ENCODE measurements around the gene RBM20.
A peak's percentile ranks its signal among the peaks of the same experiment; 100 is the strongest.
"Not testable (repeated sequence)": the region's sequence is repeated elsewhere in the genome, so short reads cannot be mapped to it uniquely, and the experiment has no call there.

RBM20 gene

DNA sequence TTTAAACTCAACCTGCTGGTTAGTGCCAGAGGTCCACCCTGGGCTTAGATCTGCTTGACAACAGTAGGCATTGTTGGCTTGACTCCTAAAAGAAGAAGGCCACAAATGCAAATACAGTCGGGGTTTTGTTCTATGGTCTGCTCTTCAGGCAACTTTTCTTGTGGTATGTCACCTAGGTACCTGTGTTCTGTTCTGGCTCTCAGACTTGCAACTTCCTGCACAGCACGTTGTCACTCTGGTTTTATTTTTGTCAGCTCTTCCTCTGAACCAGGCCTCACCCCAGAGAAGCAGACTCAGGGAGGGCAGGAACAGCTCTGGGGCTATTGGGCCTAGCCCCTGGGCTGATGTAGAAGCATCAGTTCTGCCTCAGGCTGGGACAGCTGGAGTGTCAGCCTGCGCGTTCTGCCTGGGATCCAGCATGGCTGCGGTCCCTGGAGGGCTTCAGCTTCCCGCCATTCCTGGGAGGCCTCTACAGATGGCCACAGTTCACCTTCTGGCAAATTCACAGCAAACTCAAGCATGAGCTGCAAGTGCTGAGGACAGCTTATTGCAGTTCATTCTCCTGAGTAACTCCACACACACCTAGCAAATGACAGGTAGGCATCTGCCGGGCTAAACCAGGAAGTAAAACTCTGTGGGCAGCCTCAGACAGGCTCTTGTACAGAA lies 216.6 kb downstream of the RBM20 start:
- peak; percentile 10 for DNase-seq

DNA sequence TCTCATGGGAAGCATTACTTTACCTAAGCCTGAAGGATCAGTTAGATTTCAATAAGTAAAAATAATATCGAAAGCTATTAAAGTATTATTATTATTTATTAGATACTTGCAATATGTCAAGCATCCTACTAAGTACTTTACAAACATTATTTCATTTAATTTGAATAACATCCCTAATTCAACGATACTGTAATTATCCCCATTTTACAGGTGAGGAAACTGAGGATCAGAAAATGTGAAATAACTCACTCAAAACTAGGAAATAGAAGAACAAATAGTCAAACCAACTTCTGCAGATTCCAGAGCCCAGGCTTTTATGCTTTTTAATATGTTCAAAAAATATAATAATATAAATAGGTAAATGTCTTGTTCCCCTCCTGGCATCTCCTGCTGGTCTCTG lies 217.3 kb downstream of the RBM20 start:
- no peak for DNase-seq

DNA sequence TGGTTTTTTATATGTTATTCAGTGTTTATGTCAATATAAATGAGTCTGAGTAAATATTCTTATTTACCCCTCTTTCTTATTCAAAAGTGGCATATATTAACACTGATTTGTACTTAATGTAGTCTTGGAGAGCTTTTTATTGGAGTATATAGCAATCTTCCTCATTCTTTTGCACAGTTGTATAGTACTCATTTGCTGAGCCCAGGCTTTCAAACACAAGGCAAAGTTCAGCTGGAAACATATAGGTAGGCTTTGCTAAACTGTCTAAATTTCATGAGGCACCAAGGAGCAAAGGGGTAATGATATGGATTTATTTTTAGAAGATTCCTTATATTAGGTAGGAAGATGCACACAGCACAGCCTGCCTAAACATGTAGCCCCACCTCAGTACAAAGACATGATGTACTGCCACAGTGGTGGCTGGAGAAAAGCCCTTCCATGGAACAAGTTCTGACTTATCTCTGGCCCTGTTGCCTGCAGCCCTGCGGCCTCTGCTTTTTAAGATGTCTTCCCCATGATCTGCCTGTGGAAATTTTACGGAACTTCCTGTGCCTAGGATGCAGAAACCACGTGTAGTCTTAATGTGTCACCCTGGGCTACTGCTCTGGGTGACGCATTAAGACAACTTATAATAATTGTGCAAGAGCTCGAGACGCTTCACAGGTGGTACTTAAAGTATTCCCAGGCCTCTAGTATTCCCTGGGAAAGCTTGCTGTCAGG lies 218.0 kb downstream of the RBM20 start:
- DNase-seq: no peak

DNA sequence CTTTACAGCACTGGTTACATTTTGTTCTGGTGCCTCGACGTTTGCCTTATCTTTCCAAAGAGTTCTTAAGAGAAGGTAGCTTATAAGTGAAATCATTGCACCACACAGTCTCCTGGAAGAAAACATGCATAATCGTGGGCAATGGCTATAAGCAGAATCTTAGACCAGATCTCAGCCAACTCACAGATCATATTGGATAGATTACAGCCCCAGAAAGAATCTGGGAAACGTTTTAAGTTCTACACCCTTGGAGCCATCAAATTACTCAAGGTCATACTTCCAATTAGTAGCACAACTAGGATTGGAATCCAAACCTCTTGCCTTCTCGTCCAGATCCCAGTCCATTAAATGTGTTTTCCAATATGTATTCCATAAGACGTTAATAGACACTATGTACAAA lies 218.8 kb downstream of the RBM20 start:
- no peak for DNase-seq

DNA sequence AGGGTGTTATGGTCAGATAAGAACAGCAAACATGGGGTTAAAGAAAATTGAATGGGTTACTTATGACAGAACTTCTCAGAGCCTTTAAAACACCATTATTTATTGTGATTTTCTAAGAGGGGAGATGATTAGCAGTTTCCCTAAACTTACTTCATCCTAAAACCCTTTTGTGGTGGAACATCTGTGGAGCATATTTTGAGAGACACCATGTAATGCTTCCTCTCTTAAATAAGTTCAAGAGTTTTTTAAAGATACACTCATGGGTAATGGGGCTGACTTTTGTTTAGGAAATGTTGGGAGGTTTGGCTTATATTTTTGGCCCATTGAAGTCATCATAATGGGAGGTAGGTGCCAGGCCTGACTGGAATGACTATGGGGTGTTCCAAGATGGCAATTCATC lies 219.2 kb downstream of the RBM20 start:
- no peak for DNase-seq

DNA sequence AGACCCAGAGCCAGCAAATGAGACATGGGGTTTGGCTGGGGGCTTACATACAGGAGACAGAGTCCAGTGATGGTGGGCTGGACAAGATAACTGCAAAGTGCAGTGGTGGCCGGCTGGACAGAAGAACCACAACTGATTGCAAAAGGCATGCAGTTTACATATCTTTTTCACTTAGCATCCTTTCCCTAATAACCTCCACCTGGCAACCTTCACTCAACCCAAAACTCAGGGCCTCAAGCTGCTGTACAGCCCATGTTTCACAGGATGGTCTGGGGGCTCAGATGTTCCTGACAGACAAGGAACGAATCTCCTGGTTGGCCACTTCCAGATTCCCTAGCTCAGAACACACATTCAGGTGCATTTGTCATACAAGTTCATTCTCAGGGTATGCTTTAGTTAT lies 219.8 kb downstream of the RBM20 start:
- DNase-seq: no peak

DNA sequence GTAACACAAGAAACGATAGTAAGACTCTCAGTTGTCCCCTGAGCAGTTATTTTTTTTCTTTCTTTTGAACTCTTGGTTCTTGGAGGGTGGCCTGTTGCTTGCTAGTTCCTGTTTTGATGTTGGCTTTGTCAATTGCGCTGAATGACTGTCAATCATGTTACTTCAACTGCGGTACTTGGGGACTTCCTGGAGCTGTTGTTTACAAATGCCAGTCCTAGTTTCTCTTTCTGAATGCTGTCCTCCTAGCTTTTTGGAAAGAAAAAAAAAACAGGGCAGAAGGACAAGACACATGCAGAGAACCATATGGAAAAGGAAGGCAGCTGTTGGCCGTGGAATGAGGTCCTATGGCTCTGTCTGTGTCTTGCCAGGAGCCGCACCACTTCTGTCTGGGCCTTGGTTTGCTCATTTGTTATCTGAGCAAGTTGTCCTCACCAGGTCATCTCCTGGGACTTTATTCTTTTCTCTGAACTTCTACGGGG lies 220.6 kb downstream of the RBM20 start:
- DNase-seq: no peak

DNA sequence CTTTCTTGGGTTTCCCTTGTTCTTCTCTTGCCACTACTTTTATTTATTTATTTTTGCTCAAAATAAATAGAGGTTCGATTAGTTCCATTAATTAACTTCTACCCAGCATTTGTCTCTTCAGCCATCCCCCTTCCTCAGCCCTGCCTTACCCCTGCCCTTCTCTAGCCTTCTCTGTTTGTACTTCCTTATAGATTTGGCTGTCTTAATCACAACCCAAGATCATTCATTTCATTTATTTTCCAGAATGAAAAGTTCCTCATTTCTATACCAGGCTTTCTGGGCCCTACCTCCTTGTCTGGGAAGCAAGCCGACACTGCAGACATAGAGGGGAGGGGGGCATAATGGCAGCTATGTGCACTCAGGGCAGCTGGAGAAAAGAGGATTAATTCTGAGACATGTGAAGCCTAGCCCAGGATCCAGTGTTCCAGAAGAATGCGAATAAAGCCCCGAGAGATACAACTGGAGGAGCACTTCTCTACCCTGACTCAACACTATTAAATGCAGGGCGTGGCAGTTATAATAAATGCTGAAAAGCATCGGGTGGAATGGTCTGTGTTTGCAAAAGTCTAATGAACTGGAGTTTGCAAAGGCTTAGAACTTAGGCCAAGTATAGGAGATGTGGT lies 221.2 kb downstream of the RBM20 start:
- DNase-seq: no peak

DNA sequence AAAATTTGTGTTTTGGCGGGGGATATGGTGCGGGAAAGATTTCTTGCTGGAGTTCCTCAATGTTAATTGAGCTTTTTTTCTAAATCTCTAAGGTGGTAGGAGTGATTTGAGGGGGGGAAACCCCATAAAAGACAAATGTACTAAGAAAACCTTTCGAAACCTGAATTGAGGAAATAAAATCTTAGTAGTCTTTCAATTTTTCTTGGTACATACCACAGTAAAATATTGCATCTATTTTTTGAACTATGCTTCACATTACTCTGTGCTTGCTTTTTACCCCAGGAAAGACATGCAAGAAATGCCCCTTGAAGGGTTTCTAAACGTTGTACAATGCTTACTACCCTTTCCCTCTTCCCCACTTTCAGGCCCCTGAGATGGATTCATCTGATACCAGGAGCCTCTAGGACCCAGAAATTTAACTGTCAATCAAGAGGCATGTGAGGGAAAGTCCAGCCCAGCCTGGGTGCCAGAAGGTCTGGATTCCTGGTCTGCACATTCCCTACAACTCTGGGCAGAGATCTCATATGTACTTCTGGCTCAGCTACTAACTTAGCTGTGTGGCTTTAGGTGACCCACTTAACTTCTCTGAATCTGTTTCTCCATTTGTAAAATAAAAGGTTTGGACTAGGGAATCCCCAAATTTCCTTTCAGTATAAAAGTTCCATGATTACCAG lies 221.8 kb downstream of the RBM20 start:
- DNase-seq: no peak

DNA sequence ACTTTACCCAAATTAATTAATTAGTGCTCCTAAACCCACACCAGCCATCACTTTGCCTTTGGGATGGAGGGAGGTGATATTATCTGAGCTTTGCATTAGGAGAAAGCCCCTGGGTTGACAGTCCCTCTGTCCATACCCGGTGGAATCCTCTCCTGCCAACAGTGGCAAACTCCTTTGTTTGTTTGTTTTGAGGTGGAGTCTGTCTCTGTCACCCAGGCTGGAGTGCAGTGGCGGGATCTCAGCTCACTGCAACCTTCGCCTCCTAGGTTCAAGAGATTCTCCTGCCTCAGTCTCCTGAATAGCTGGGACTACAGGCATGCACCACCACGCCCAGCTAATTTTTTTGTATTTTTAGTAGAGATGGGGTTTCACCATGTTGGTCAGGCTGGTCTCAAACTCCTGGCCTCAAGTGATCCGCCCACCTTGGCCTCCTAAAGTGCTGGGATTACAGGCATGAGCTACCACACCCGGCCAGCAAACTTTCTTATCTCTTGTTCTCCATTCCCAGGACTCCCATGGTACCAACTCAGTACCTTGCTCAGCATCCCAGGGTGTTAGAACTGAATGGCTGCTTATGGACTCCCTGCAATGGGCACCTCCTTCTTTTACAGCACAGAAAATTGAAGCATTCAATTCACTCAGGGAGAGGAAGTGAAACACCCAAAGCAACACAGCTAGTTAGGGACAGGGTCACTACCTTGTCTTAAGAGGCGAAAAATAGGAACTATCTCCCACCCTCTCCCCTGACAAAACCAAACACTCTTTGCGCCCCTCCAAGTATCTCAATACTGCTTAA lies 223.1 kb downstream of the RBM20 start:
- not testable (repeated sequence) for DNase-seq

DNA sequence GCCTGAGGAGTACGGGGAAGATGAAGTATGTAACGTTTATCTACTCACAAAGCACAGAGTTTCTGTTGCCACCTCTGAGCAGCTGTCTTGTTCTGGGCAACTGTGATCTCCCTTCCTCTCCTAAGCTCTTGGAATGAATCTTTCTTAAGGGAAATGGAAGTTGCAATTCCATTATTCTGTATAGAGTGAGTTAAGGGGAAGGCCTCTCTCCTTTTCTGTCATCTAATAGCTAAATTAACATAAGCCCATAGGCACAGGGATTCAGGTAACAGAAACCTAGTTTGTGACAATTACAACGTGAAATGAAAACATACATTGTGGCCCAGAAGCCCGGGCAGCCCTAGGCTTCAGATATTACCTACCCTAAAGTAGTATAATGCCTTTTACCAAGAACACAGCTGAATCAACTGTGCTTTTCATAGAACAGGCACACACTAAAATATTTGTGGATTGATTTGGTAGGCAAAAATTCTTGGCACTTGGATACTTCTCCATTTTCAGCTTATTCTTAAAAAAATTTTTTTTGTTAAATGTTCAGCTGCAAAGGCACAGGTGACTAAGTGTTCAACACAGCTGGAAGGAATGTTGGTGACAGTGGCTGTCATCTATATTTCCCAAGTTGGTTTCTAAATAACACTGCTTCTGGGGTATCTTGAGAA lies 223.8 kb downstream of the RBM20 start:
- no peak for DNase-seq

DNA sequence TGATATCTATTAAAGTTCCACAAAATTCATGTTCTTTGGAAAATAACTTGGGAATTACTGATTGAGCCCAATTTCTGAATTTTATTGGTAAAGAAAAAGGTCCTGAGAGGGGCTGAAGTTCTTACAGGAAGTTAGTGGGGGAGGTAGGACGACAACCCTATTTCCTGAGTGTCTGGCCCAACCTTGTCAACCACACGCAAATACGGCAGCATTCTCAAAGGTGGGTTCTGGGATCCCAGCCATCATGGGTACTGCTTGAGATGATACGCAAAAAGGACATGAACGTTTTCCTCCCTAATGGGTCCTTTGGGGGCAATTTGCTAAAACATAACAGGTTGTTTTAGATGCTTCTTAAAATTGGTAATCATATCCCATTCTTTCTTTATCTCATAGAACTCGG lies 224.8 kb downstream of the RBM20 start:
- no peak for DNase-seq

DNA sequence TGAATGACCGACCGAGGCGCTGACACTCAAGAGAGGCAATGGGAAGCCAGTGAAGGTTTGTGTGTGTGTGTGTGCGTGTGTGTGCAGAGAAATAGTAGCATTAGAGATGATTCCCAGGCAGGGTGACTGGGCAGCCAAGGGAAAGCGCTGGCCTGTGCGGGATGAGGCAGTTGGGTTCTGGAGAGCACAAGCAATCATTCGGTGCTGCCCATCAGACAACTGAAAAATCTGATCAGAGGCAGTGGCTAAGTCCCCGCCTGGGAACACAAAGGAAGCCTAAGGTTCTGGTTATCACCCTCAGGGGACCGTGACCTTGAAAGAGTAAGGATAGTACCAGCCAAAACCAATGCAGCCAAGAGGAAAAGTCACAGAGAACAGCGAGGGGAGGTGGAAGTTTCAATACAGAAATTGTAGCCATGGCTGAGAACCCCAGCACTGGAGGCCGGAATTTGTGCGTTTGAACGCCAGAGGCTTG lies 226.7 kb downstream of the RBM20 start:
- no peak for DNase-seq

DNA sequence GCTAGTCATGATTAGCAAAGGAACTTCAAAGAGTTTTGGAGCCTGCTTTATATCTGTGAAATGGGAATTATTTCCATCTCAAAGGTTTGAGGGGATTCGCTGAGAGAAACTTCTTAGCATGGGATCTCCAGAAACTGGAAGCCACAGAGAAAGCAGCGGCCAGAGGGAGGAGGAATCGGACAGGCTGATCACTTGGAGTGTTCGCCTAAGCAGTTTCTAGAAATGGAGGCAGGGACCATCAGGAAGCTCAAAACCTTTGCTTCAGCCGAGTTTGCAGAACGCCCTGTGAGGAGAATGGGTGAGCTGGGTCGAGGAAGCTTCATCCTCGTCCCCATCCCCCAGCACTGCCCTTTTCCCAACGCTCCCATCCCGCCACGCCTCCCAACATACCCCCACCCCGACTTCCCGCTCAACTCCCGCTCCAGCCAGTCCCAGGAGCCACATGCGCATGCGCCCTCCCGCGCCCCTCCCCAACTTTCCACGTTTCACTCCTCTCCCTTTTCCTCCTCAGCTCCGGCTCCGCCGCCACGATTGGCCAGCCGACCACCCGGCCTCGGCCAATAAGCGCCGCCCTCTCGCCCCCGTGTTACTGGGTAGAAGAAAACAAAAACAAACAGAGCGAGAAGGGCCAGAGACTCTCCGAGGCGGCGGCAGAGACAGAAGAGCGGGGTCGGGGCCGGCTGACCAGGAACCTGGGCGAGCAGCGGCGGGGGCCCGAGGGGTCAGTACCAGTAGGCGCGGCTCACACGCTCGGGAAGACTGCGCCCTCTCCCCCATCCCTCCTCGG lies 227.4 kb downstream of the RBM20 start, which contains the start of gene PDCD4:
TSS of gene PDCD4 (plus strand) at position 631 of the 787 bp plus-strand sequence. CDS start 4,100 bp downstream, outside the sequence.
- DNase-seq: peak; percentile 87

DNA sequence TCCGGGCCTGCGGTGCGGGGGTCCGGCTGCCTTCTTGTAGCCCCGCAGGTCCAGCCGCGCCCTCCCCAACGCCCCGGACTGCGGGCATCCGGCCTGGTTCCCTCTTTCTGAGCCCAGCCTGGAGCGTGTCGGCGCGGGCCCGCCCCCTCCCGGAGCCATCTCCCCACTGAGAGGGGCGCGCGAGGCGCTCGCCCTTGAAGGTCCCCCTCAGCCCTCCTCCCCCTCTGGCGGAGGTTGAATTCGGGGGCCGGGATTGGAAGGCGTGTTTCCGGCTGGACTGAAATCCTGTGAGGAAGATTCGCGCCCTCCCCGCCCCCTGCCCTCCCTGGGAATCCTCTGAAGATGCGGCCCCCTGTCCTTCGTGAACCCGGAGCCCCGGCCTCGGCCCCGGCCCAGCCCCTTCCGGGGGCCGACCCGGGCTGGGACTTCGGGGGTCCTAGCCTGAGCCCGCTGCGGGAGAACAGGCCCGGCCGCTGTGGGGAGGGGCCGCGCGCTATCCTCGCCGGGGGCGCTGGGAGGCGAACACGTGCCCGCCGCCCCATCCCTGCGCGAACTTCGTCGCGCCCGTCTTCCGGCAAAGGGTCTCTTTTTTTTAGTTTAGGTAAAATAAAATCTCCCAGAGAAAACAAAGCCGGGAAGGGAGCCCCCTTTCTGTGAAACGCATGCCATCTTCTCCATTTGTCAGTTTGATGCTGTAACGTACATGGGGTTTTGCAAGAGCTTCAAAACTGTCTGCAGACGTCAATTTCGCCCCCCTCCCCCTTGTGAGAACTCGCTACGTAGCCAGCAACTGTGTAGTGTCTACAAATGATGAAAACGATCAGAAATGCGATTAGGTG lies 228.2 kb downstream of the RBM20 start:
- DNase-seq: peak; percentile 71

DNA sequence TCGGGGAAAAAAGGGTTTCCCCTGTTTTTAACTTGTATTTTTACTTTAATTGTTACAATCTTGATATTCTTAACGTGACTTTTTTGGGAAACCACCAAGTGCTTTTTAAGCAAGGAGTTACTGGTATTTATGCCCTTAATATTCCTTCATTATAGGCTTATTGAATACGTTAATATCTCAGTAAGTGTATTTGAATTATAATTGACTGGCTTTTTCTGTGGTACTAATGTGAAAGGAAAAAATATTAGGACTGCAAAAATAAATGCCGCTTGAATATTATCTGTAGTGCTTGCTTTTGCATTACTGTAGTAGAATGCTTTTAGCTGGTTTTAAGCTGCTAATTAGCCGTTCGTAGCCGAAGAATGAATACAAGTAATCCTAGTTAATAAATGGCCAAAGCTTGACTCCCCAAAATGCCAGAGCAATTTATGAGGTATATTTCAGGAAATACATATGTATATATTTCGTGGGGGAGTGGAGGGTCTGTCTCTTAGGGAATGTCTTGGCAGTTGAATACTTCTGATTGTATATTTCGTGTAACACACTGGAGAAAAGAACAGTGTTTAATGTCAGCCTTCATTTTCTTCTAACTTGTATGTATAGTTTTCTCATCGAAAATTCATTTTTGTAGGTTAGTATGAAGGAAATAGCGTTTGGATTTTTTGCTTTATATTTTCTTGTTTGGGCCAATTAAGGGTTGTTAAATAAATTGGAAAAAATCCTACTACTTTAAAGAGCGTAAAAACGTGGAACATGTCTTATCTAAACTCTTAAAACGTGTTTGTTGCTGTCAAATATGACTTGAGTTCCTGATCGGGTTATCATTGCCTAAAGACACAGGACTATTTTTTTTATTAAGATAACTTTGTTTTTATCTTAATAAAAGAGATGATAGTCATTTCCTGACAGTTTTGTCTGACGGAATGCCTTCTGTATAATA lies 229.1 kb downstream of the RBM20 start:
- DNase-seq: peak; percentile 43

DNA sequence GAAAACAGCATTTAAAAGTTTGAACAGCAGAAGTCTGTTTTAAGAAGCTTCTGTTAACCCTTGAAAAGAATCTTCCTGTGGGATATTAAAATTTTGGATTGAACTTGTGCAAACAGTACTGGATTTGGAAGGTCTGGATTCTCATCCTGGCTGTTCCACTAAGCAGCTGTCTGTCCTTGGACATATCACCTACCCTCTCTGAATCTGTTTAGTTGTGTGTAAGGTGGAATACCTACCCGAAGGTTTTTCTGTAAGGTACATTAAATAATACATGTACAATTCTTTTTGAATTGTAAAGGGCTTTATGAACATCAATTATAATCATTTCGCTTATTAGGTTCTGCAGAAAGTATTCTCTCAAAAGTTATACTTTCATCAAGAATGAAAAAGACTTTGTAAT lies 229.8 kb downstream of the RBM20 start:
- no peak for DNase-seq

DNA sequence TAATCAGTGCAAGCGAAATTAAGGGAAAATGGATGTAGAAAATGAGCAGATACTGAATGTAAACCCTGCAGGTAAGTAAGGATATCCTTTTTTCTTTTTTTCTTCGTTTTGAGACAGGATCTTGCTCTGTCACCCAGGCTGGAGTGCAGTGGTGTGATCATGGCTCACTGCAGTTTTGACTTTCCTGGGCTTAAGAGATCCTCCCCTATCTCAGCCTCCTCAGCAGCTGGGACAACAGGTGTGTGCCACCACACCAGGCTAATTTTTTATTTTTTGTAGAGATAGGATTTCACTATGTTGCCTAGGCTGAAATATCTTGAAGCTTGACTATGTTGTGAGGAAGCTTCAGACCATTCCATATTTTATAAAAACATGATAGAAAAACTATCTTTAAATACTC lies 231.9 kb downstream of the RBM20 start:
- no peak for DNase-seq

DNA sequence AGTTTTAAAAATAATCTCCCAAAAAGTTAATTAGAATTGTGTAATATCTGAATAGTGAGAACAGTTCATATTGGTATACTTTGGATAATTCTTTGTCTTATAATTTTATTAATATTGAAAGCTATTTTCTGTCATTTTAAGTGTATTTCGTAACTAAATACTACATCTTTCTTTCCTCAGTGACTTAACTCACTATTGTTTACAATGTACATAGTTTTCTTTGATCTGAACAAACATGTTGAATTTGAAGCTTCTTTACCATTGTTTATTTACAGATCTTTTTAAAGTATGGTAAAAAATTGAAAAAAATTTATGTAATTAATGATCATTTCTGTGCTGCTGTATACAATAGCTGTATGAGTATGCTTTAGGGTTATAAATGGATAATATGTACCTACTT lies 232.7 kb downstream of the RBM20 start:
- DNase-seq: no peak

Measured in NCI-H1694 treated with DMSO at 0.1 percent for 48 hours (cell line).